Osteoblast (primary cell): ENCODE measurements around the gene PLA2G10. TPM values are rescaled to one million over a fixed set of nuclear protein-coding genes. Genes with fewer than 3 reads are reported as not detected.
"Not testable (repeated sequence)": the region's sequence is repeated elsewhere in the genome, so short reads cannot be mapped to it uniquely, and the experiment has no call there.

Experiments
- DNase-seq: peaks from one replicate; pipeline ENCODE4 v3.0.0; 2011; ENCODE audit warnings: low spot score, mixed read lengths; ENCODE audit not compliant: insufficient read length; ENCODE audit errors: missing footprints
- H2AFZ ChIP-seq: 2 replicates; pipeline ENCODE4 v1.6.0; 2011; ENCODE audit warnings: mild to moderate bottlenecking, low read length
- H3K27ac ChIP-seq: 2 replicates; pipeline ENCODE4 v1.5.1; 2011; ENCODE audit warnings: mild to moderate bottlenecking, low read depth, low read length, moderate library complexity
- H3K27me3 ChIP-seq: 2 replicates; pipeline ENCODE4 v1.6.0; 2012; ENCODE audit warnings: mild to moderate bottlenecking, control low read depth, inconsistent platforms, low read length, moderate library complexity; ENCODE audit not compliant: insufficient read depth
- H3K36me3 ChIP-seq: 2 replicates; pipeline ENCODE4 v1.5.1; 2011; ENCODE audit warnings: mild to moderate bottlenecking, low read length, control low read depth, moderate library complexity; ENCODE audit not compliant: insufficient read depth
- H3K4me1 ChIP-seq: 2 replicates; pipeline ENCODE4 v1.5.1; 2011; ENCODE audit warnings: mild to moderate bottlenecking, low read length, control low read depth, moderate library complexity; ENCODE audit not compliant: insufficient read depth
- H3K4me2 ChIP-seq: 2 replicates; pipeline ENCODE4 v1.6.0; 2011; ENCODE audit warnings: mild to moderate bottlenecking, low read length; ENCODE audit not compliant: insufficient read depth
- H3K4me3 ChIP-seq: fragments of 200-600 bp; sonication (generic); 3 replicates; pipeline ENCODE4 v1.5.1; 2012; ENCODE audit warnings: mild to moderate bottlenecking, low read length, inconsistent platforms; ENCODE audit not compliant: insufficient read depth
- H3K79me2 ChIP-seq: 2 replicates; pipeline ENCODE4 v1.6.0; 2012; ENCODE audit warnings: mild to moderate bottlenecking, low read length, control low read depth, inconsistent platforms; ENCODE audit not compliant: insufficient read depth
- H3K9me3 ChIP-seq: 2 replicates; pipeline ENCODE4 v1.5.1; 2011; ENCODE audit warnings: low read depth, low read length, control low read depth
- H4K20me1 ChIP-seq: 2 replicates; pipeline ENCODE4 v1.6.0; 2012; ENCODE audit warnings: mild to moderate bottlenecking, low read length, control low read depth; ENCODE audit not compliant: insufficient read depth
- total RNA-seq: library from RNA; depleted of rRNA; stranded (reverse); fragments of >200 nt; gene quantifications from 2 replicates; pipeline ENCODE4 v1.2.3, GENCODE V29; 2012

PLA2G10 gene
- total RNA-seq, result not detected in 2 replicates

GRCh38 chr16:14694129-14694528 is at the start of gene PLA2G10:
PLA2G10 (minus strand) TSS chr16:14694308; CDS start chr16:14694229, 79 bp downstream.
- not testable (repeated sequence) for H3K4me2 ChIP-seq, H3K9me3 ChIP-seq, H4K20me1 ChIP-seq, H3K4me3 ChIP-seq, H3K27ac ChIP-seq, H3K36me3 ChIP-seq, H3K79me2 ChIP-seq, H2AFZ ChIP-seq, H3K4me1 ChIP-seq, DNase-seq, H3K27me3 ChIP-seq

GRCh38 chr16:14742273-14743128 is 48.4 kb upstream of the PLA2G10 start, which contains the start of gene NPIPA2:
NPIPA2 (plus strand) TSS chr16:14742533; CDS start chr16:14748066, 5,533 bp downstream.
- not testable (repeated sequence) for H3K27ac ChIP-seq, H4K20me1 ChIP-seq, H3K36me3 ChIP-seq, H3K9me3 ChIP-seq, H3K79me2 ChIP-seq, H3K4me3 ChIP-seq, H3K27me3 ChIP-seq, H3K4me1 ChIP-seq, H3K4me2 ChIP-seq, H2AFZ ChIP-seq, DNase-seq

GRCh38 chr16:14741794-14742193 is 47.7 kb upstream of the PLA2G10 start:
- H3K4me2 ChIP-seq, H3K9me3 ChIP-seq, DNase-seq, H2AFZ ChIP-seq, H3K79me2 ChIP-seq, H3K27ac ChIP-seq, H3K4me1 ChIP-seq, H3K27me3 ChIP-seq, H3K36me3 ChIP-seq, H4K20me1 ChIP-seq, H3K4me3 ChIP-seq: not testable (repeated sequence)

GRCh38 chr16:14740832-14741385 is 46.8 kb upstream of the PLA2G10 start:
- H3K27ac ChIP-seq, H3K9me3 ChIP-seq, H3K4me1 ChIP-seq, H4K20me1 ChIP-seq, H3K36me3 ChIP-seq, H3K27me3 ChIP-seq, H3K4me2 ChIP-seq, H3K4me3 ChIP-seq, DNase-seq, H3K79me2 ChIP-seq, H2AFZ ChIP-seq: not testable (repeated sequence)

GRCh38 chr16:14733233-14733632 is 39.1 kb upstream of the PLA2G10 start:
- not testable (repeated sequence) for H3K4me2 ChIP-seq, H4K20me1 ChIP-seq, H3K4me1 ChIP-seq, H3K4me3 ChIP-seq, H3K9me3 ChIP-seq, H3K36me3 ChIP-seq, DNase-seq, H3K27ac ChIP-seq, H2AFZ ChIP-seq, H3K79me2 ChIP-seq, H3K27me3 ChIP-seq

GRCh38 chr16:14703156-14704011 is 9.3 kb upstream of the PLA2G10 start, which contains the start of gene NPIPA3:
NPIPA3 (plus strand) TSS chr16:14703411; CDS start chr16:14708944, 5,533 bp downstream.
- H3K79me2 ChIP-seq, H3K36me3 ChIP-seq, H3K4me2 ChIP-seq, H3K27ac ChIP-seq, H3K27me3 ChIP-seq, H3K4me3 ChIP-seq, DNase-seq, H3K9me3 ChIP-seq, H4K20me1 ChIP-seq, H2AFZ ChIP-seq, H3K4me1 ChIP-seq: not testable (repeated sequence)

- not testable (repeated sequence) for H3K79me2 ChIP-seq, H3K27me3 ChIP-seq
These were observed 8.6 kb upstream of the PLA2G10 start for GRCh38 chr16:14702672-14703071.

GRCh38 chr16:14701859-14702258 is 7.8 kb upstream of the PLA2G10 start:
- not testable (repeated sequence) for H3K4me1 ChIP-seq, H3K27ac ChIP-seq, H2AFZ ChIP-seq, H3K9me3 ChIP-seq, DNase-seq, H3K4me2 ChIP-seq, H4K20me1 ChIP-seq, H3K27me3 ChIP-seq, H3K79me2 ChIP-seq, H3K36me3 ChIP-seq, H3K4me3 ChIP-seq

More at GRCh38 chr16:14702672-14703071, 8.6 kb upstream of the PLA2G10 start:
- not testable (repeated sequence) for H3K27ac ChIP-seq, H3K4me2 ChIP-seq, H2AFZ ChIP-seq, H3K4me1 ChIP-seq, H3K4me3 ChIP-seq, H3K9me3 ChIP-seq, DNase-seq, H3K36me3 ChIP-seq, H4K20me1 ChIP-seq
